ENCODE data around the gene WIPI1.
A peak's percentile ranks its signal among the peaks of the same experiment; 100 is the strongest.

WIPI1 gene

DNA sequence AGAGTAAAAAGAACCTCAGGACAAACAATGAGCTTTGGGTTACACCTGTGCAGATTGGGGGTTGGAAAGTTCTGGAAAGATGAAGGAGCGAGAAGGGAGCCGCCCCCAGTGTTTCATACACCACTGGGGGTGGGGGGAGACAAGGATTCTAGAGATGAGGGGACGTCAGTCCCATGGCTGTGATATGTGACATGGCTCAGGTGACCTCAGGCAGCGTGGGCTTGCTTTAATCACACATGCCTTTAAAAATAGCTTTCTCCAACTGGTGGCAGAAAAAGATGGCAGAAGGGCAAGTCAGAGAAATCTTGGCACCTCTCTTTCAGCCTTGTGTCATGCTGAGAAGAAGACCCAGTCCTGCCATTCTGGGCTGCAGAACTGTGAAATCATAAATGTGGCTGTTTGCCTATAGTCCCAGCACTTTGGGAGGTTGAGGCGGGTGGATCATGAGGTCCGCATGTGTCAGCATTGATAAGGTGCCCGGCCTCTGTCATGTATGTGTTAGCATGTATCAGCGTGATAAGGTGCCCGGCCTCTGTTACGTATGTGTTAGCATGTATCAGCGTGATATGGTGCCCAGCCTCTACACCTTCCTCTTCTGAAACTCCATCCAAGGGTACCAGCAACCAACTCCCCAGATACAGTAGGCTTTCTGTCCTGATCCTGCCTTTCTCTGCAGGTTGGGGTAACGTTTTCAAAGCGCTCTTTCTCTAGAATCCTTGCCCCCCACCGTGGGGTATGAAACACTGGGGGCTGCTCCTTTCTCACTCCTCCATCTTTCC is 25.0 kb downstream of the WIPI1 start:
- ChIA-PET CTCF (interaction anchor here (0.8 to 16.5 kb wide), 15 partner anchors 10 to 233 kb away, joined by 3 to 213 read pairs (median 4); partner anchors contain the start of gene WIPI1), POLR2A (no interaction called here)
- DNase-seq (ENCODE audit: low read depth, low spot score): no peak
- TF ChIP-seq, protein P1, sequence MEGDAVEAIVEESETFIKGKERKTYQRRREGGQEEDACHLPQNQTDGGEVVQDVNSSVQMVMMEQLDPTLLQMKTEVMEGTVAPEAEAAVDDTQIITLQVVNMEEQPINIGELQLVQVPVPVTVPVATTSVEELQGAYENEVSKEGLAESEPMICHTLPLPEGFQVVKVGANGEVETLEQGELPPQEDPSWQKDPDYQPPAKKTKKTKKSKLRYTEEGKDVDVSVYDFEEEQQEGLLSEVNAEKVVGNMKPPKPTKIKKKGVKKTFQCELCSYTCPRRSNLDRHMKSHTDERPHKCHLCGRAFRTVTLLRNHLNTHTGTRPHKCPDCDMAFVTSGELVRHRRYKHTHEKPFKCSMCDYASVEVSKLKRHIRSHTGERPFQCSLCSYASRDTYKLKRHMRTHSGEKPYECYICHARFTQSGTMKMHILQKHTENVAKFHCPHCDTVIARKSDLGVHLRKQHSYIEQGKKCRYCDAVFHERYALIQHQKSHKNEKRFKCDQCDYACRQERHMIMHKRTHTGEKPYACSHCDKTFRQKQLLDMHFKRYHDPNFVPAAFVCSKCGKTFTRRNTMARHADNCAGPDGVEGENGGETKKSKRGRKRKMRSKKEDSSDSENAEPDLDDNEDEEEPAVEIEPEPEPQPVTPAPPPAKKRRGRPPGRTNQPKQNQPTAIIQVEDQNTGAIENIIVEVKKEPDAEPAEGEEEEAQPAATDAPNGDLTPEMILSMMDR (IDR thresholded peaks at IDR 0.05; ENCODE audit: insufficient read depth, low read length, missing control alignments): no peak
- H3K4me3 ChIP-seq (ENCODE audit: low read depth, low read length): no peak overlapping the region

DNA sequence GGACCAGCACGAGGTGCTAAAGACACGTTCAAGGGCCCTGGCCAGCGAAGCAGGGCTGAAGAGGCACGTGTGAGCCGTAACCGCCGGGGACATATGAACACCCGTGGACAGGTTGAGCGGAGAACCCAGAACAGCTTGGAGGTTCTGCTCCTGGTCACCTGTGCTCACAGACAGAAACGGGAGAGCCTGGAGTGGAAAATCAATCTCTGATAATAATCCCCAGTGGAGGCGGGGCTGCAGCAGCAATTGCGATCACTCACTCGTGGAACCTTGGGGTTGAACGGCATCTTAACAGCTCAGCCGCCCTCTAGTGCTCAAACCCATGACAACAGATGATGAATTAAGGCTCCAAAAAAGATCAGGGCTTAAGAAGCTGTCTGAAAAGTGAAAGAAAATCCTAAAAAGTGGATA is 25.6 kb downstream of the WIPI1 start:
- DNase-seq (ENCODE audit: low read depth, low spot score): no peak
- TF ChIP-seq, protein P1 (IDR thresholded peaks at IDR 0.05; ENCODE audit: insufficient read depth, low read length, missing control alignments): peak; percentile 46
- ChIA-PET CTCF (interaction anchor here (0.8 to 16.5 kb wide), 12 partner anchors 10 to 226 kb away, joined by 3 to 213 read pairs (median 4); partner anchors contain the start of gene WIPI1), POLR2A (no interaction called here)
- H3K4me3 ChIP-seq (ENCODE audit: low read depth, low read length): no peak overlapping the region

DNA sequence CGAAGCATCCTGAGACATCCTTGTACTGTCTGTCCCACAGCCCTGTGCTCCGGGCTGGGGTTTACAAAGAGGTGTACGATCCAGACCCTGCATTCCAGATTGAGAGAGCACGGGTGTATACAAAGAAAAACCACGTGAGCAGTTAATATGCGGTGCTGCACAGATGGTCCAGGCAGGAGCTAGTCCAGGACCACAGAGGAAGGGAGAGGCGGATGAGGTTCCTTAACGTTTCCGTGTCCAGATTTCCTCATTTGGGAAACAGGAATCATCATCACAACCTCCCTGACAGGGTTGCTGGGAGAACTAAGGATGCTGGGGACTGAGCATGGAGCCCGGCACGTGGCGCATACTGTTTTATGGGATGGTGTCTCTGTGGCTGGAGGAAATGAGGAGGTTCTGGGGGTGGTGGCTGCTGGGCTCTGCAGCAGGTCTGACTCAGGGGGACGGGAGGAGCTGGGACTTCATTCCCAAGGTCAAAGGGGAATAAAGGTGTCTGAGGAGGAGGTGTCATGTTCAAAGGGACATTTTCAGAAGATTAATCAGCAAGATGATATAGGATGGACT is 26.2 kb downstream of the WIPI1 start:
- ChIA-PET CTCF (interaction anchor here (0.9 to 16.5 kb wide), 7 partner anchors 11 to 226 kb away, joined by 3 to 213 read pairs (median 25); partner anchors contain the start of gene WIPI1), POLR2A (no interaction called here)
- TF ChIP-seq, protein P1 (IDR thresholded peaks at IDR 0.05; ENCODE audit: insufficient read depth, low read length, missing control alignments): no peak
- DNase-seq (ENCODE audit: low read depth, low spot score): no peak
- H3K4me3 ChIP-seq (ENCODE audit: low read depth, low read length): no peak overlapping the region

DNA sequence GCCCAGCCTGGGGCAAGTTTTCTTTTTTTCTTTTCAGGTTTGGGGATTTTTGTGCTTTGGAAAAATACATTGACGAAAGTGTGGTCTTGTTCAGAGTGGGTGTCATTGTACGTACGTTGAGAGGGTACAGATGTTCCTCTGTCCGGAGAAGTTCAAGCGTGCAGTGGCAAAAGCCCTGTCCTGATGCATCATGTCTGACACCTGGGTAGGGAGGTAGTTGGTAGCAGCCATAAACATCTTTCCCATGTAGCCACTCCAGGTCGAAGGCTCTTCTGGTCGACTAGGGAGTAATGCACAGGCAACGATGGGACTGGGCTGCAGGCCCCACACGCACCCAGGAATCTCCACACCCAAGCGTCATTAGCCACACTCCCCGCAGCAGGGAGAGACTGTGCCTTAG is 27.4 kb downstream of the WIPI1 start:
- ChIA-PET POLR2A (no interaction called here), CTCF (interaction anchor here (4.7 to 16.5 kb wide), 3 partner anchors 12 to 169 kb away, joined by 25 to 213 read pairs (median 63); no protein-coding TSS in a partner anchor)
- DNase-seq (ENCODE audit: low read depth, low spot score): no peak
- TF ChIP-seq, protein P1 (IDR thresholded peaks at IDR 0.05; ENCODE audit: insufficient read depth, low read length, missing control alignments): no peak
- no peak overlapping the region for H3K4me3 ChIP-seq (ENCODE audit: low read depth, low read length)

DNA sequence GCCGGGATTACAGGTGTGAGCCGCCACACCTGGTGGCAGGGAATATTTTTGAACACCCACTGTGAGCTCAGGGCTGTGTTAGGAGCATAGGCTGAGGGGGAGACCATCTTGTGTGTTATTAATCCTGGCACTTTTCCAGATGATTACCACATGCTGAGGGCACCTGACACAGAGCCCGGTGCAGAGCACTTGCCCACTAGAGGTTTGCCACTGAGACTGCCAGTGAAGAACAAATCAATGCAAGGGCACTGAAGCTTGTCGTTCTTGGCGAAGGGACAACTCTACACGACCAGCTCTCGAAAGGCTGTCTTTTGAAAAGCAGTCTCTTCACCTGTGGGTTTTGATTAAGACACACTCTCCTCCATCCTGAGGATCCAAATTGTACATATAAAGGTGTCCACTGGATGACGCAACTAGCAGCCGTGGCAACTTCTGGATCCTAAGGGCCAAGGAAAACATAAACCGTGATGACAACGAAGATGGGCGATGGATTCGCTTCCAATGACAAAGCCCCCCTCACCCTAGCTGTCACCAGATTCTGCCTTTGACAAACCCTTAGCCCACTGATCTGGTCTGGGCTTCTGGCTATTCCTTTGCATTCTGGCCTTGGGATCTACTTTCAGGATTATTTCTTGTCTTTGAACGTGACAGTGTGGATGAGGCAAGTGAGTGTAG is 28.7 kb downstream of the WIPI1 start:
- CTCF ChIA-PET: interaction anchor here (0.9 to 11.0 kb wide), 4 partner anchors 8 to 30 kb away, joined by 3 to 64 read pairs (median 6); no protein-coding TSS in a partner anchor
- no peak overlapping the region for H3K4me3 ChIP-seq (ENCODE audit: low read depth, low read length)
- DNase-seq (ENCODE audit: low read depth, low spot score): no peak
- TF ChIP-seq, protein P1 (IDR thresholded peaks at IDR 0.05; ENCODE audit: insufficient read depth, low read length, missing control alignments): no peak
- POLR2A ChIA-PET: no interaction called here

Data from AG04449 (cell line).